ENCODE data around the gene CLGN.

CLGN gene

DNA sequence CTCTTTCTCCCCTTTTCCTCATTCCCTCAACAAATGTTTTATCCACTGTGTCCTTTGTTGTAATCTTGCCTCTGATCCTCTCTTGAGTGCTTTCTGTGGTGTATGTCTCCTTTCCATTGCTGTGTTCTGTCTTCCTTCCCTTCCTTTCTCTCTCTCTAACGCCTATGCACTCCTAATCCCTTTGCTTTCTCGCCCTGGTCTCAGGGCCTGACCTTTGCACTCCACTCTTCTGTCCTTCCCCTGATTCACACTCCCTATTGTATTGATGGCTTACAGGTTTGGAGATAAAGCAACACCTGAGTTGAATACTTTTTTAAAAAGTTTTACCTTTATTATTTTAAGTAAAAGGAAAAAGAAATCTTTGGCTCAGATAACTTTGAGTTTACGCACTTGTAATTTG, 69.6 kb downstream of the CLGN start:
- no peaks in the 10 kb centered on the region for H3K36me3 ChIP-seq (replicated peaks in 1 of 2; ENCODE audit: control insufficient read depth in 2 of 2, insufficient read depth in 2 of 2, low read length in 2 of 2)
- H2AFZ ChIP-seq (ENCODE audit: low read length) = no peak overlapping the region
- H4K91ac ChIP-seq (ENCODE audit: low read depth, low read length, poor library complexity) = no peak overlapping the region
- H2BK12ac ChIP-seq (ENCODE audit: low read length) = no peak overlapping the region
- no peaks in the 10 kb centered on the region for H3K27me3 ChIP-seq (ENCODE audit: control insufficient read depth in 3 of 3, insufficient read depth in 3 of 3, low read depth in 1 of 3, low read length in 3 of 3)
- no peak overlapping the region for H3K4ac ChIP-seq (ENCODE audit: low read length)
- no peak overlapping the region for H3K23ac ChIP-seq (ENCODE audit: low read depth, low read length, poor library complexity)
- H3K4me3 ChIP-seq (ENCODE audit: low read length in 2 of 2) = no peak overlapping the region
- H3K18ac ChIP-seq (ENCODE audit: low read length) = no peak overlapping the region
- no peak overlapping the region for H2AK5ac ChIP-seq (ENCODE audit: low read depth, low read length)
- H3K27ac ChIP-seq (replicated peaks; ENCODE audit: low read length) = peak overlapping the region; percentile 50
- peaks cover 8 to 10% of the 10 kb centered on the region in 2 donors for H3K4me1 ChIP-seq (ENCODE audit: control insufficient read depth in 2 of 2, insufficient read depth in 1 of 2, low read depth in 1 of 2, low read length in 2 of 2)
- H2BK5ac ChIP-seq (ENCODE audit: low read length) = no peak overlapping the region
- H3K14ac ChIP-seq (ENCODE audit: low read length) = no peak overlapping the region
- no peak overlapping the region for H2BK120ac ChIP-seq (ENCODE audit: low read depth, low read length)
- no peaks in the 10 kb centered on the region for H3K79me1 ChIP-seq (ENCODE audit: low read depth, low read length)
- H3K4me2 ChIP-seq (ENCODE audit: insufficient read depth, low read length, poor library complexity, severe bottlenecking) = no peak overlapping the region
- H3K9me3 ChIP-seq (replicated peaks in 1 of 2; ENCODE audit: control insufficient read depth in 2 of 2, insufficient read depth in 1 of 2, low read depth in 1 of 2, low read length in 2 of 2) = no peaks in the 10 kb centered on the region
- H2BK15ac ChIP-seq (ENCODE audit: low read length) = no peak overlapping the region
- no CpG with 5 or more reads among the region's 3 CpGs for WGBS, 2 donors (ENCODE audit: extremely low coverage in 2 of 2, insufficient read length in 2 of 2, insufficient replicate concordance in 1 of 2)
- no peak overlapping the region for H4K8ac ChIP-seq (ENCODE audit: low read depth, low read length)
- no peak for DNase-seq (ENCODE audit: low spot score)
- H3K9ac ChIP-seq (ENCODE audit: low read depth, low read length, poor library complexity) = no peak overlapping the region

DNA sequence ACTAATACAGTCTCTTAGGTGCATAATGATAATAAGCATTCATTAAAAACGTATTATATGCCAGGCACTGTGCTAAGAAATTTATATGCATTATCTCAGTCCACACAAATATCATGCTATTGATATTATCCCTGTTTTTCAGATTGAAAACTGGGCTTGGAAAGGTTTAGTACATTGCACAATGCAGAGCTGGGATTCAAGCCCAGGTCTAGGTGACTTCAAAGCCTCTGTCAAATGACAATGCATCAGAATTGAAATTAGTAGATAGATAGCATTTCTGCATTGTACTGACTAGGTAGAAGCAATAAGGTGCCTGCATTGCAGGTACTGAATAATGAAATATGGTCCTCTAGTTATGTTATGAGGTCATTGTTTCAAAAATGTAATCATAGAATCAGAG, 72.2 kb downstream of the CLGN start:
- Histone ChIP-seq H2BK12ac (ENCODE audit: low read length) (no peak overlapping the region), H4K8ac (ENCODE audit: low read depth, low read length) (no peak overlapping the region), H3K4me2 (ENCODE audit: insufficient read depth, low read length, poor library complexity, severe bottlenecking) (no peak overlapping the region), H3K27ac (replicated peaks; ENCODE audit: low read length) (no peak overlapping the region), H3K23ac (ENCODE audit: low read depth, low read length, poor library complexity) (no peak overlapping the region), H3K18ac (ENCODE audit: low read length) (no peak overlapping the region), H3K4me3 (ENCODE audit: low read length in 2 of 2) (no peak overlapping the region), H3K36me3 (replicated peaks in 1 of 2; ENCODE audit: control insufficient read depth in 2 of 2, insufficient read depth in 2 of 2, low read length in 2 of 2) (no peaks in the 10 kb centered on the region), H2BK120ac (ENCODE audit: low read depth, low read length) (no peak overlapping the region), H3K4ac (ENCODE audit: low read length) (no peak overlapping the region), H2BK5ac (ENCODE audit: low read length) (no peak overlapping the region), H3K79me1 (ENCODE audit: low read depth, low read length) (no peaks in the 10 kb centered on the region), H4K91ac (ENCODE audit: low read depth, low read length, poor library complexity) (no peak overlapping the region), H2AFZ (ENCODE audit: low read length) (no peak overlapping the region), H2BK15ac (ENCODE audit: low read length) (no peak overlapping the region), H3K4me1 (ENCODE audit: control insufficient read depth in 2 of 2, insufficient read depth in 1 of 2, low read depth in 1 of 2, low read length in 2 of 2) (peaks cover 17 to 18% of the 10 kb centered on the region in 2 donors), H3K9me3 (replicated peaks in 1 of 2; ENCODE audit: control insufficient read depth in 2 of 2, insufficient read depth in 1 of 2, low read depth in 1 of 2, low read length in 2 of 2) (no peaks in the 10 kb centered on the region), H2AK5ac (ENCODE audit: low read depth, low read length) (no peak overlapping the region), H3K14ac (ENCODE audit: low read length) (no peak overlapping the region), H3K9ac (ENCODE audit: low read depth, low read length, poor library complexity) (no peak overlapping the region), H3K27me3 (ENCODE audit: control insufficient read depth in 3 of 3, insufficient read depth in 3 of 3, low read depth in 1 of 3, low read length in 3 of 3) (no peaks in the 10 kb centered on the region)
- no peak for DNase-seq (ENCODE audit: low spot score)
- no CpG with 5 or more reads among the region's 1 CpG for WGBS, 2 donors (ENCODE audit: extremely low coverage in 2 of 2, insufficient read length in 2 of 2, insufficient replicate concordance in 1 of 2)

DNA sequence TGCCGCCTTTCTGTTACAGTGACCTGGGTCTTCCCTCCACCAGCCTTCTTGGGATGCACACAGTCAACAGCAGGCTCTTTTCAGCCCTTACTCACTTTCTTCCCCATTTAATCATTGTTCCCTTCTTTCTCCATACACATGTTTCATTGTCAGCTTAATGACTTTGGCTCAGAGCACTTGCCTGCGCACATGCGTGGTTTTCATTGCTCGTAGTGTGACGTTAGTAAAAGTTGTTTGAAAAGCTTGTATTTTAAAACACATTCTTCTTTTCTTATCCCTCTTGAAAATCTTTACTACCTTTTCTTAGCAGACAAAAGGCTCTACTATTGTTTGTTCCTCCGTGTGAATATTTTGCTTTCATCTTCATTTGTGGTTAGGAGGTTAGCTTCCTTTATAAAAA, 73.7 kb downstream of the CLGN start:
- no peak for DNase-seq (ENCODE audit: low spot score)
- H2AK5ac ChIP-seq (ENCODE audit: low read depth, low read length) = no peak overlapping the region

DNA sequence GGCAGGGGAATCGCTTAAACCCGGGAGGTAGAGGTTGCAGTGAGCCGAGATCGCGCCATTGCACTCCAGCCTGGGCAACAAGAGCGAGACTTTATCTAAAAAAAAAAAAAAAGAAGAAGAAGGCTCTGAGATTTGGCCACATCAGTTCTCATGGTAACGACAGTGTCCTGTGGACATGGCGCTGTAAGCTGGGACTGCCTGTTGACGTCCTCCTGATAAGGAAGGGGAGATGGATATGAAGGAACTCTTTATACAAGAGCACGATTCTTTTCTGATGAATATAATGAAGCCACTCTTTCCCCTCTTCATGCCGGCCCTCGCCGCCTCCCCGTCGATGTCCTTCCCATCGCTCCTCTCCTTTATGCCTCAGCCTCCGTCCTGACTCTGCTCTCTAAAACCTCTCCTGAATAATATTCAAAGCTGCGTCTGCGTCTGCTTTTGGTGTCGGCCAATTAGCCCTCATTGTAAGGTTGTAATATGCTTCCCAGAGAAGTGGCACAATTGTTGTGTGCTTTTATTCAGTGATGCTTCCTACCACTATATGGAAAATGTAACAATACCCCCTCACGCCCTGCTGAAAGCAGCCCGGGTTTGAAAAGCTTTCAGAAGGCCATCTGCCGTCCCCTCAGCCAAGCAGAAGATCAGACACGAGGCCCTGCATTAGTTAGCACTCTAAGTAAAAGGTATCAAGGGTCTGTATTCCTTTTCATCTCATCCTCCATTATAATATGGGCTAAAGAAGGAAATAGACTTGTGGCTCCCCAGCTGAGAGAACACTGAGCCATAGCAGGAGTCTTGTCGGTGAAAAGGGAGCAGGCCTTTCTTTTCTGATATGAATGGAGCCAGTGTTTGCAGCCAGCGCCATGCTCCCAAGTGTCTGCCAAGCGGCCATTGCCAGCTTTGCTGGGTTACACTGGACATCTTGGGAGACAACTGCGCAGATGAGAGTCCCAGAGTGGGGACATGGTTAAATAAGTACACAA, 76.1 kb downstream of the CLGN start:
- H3K9ac ChIP-seq (ENCODE audit: low read depth, low read length, poor library complexity) = no peak overlapping the region
- peak overlapping the region; percentile 36 for H3K27ac ChIP-seq (replicated peaks; ENCODE audit: low read length)
- H3K4me3 ChIP-seq (ENCODE audit: low read length in 2 of 2) = no peak overlapping the region
- peaks cover 13 to 24% of the 10 kb centered on the region in 2 donors for H3K4me1 ChIP-seq (ENCODE audit: control insufficient read depth in 2 of 2, insufficient read depth in 1 of 2, low read depth in 1 of 2, low read length in 2 of 2)
- H2BK120ac ChIP-seq (ENCODE audit: low read depth, low read length) = no peak overlapping the region
- no peak overlapping the region for H3K14ac ChIP-seq (ENCODE audit: low read length)
- H2BK12ac ChIP-seq (ENCODE audit: low read length) = no peak overlapping the region
- H3K36me3 ChIP-seq (replicated peaks in 1 of 2; ENCODE audit: control insufficient read depth in 2 of 2, insufficient read depth in 2 of 2, low read length in 2 of 2) = no peaks in the 10 kb centered on the region
- no peaks in the 10 kb centered on the region for H3K9me3 ChIP-seq (replicated peaks in 1 of 2; ENCODE audit: control insufficient read depth in 2 of 2, insufficient read depth in 1 of 2, low read depth in 1 of 2, low read length in 2 of 2)
- H2BK5ac ChIP-seq (ENCODE audit: low read length) = no peak overlapping the region
- no CpG with 5 or more reads among the region's 28 CpGs for WGBS, 2 donors (ENCODE audit: extremely low coverage in 2 of 2, insufficient read length in 2 of 2, insufficient replicate concordance in 1 of 2)
- no peak overlapping the region for H2AK5ac ChIP-seq (ENCODE audit: low read depth, low read length)
- H4K91ac ChIP-seq (ENCODE audit: low read depth, low read length, poor library complexity) = no peak overlapping the region
- no peak overlapping the region for H3K23ac ChIP-seq (ENCODE audit: low read depth, low read length, poor library complexity)
- H2BK15ac ChIP-seq (ENCODE audit: low read length) = no peak overlapping the region
- peak overlapping the region; percentile 35 for H2AFZ ChIP-seq (ENCODE audit: low read length)
- no peak overlapping the region for H4K8ac ChIP-seq (ENCODE audit: low read depth, low read length)
- no peaks in the 10 kb centered on the region for H3K79me1 ChIP-seq (ENCODE audit: low read depth, low read length)
- H3K27me3 ChIP-seq (ENCODE audit: control insufficient read depth in 3 of 3, insufficient read depth in 3 of 3, low read depth in 1 of 3, low read length in 3 of 3) = no peaks in the 10 kb centered on the region
- no peak overlapping the region for H3K4ac ChIP-seq (ENCODE audit: low read length)
- peak overlapping the region; percentile 62 for H3K18ac ChIP-seq (ENCODE audit: low read length)
- no peak overlapping the region for H3K4me2 ChIP-seq (ENCODE audit: insufficient read depth, low read length, poor library complexity, severe bottlenecking)
- no peak for DNase-seq (ENCODE audit: low spot score)

More for the DNA sequence above, 73.7 kb downstream of the CLGN start:
- Histone ChIP-seq H3K4me3 (ENCODE audit: low read length in 2 of 2) (no peak overlapping the region), H3K9me3 (replicated peaks in 1 of 2; ENCODE audit: control insufficient read depth in 2 of 2, insufficient read depth in 1 of 2, low read depth in 1 of 2, low read length in 2 of 2) (no peaks in the 10 kb centered on the region), H2BK15ac (ENCODE audit: low read length) (no peak overlapping the region), H3K4me1 (ENCODE audit: control insufficient read depth in 2 of 2, insufficient read depth in 1 of 2, low read depth in 1 of 2, low read length in 2 of 2) (peaks cover 17 to 24% of the 10 kb centered on the region in 2 donors), H3K23ac (ENCODE audit: low read depth, low read length, poor library complexity) (no peak overlapping the region), H3K9ac (ENCODE audit: low read depth, low read length, poor library complexity) (no peak overlapping the region), H3K79me1 (ENCODE audit: low read depth, low read length) (no peaks in the 10 kb centered on the region), H3K27me3 (ENCODE audit: control insufficient read depth in 3 of 3, insufficient read depth in 3 of 3, low read depth in 1 of 3, low read length in 3 of 3) (no peaks in the 10 kb centered on the region), H3K36me3 (replicated peaks in 1 of 2; ENCODE audit: control insufficient read depth in 2 of 2, insufficient read depth in 2 of 2, low read length in 2 of 2) (no peaks in the 10 kb centered on the region), H3K4me2 (ENCODE audit: insufficient read depth, low read length, poor library complexity, severe bottlenecking) (no peak overlapping the region), H4K8ac (ENCODE audit: low read depth, low read length) (no peak overlapping the region), H4K91ac (ENCODE audit: low read depth, low read length, poor library complexity) (no peak overlapping the region), H2AFZ (ENCODE audit: low read length) (peak overlapping the region; percentile 16), H2BK12ac (ENCODE audit: low read length) (no peak overlapping the region), H3K14ac (ENCODE audit: low read length) (no peak overlapping the region), H2BK5ac (ENCODE audit: low read length) (no peak overlapping the region), H3K27ac (replicated peaks; ENCODE audit: low read length) (no peak overlapping the region), H3K18ac (ENCODE audit: low read length) (peak overlapping the region; percentile 70), H3K4ac (ENCODE audit: low read length) (no peak overlapping the region), H2BK120ac (ENCODE audit: low read depth, low read length) (no peak overlapping the region)
- no CpG with 5 or more reads among the region's 6 CpGs for WGBS, 2 donors (ENCODE audit: extremely low coverage in 2 of 2, insufficient read length in 2 of 2, insufficient replicate concordance in 1 of 2)
